NCI-H2196 (cell line): ENCODE results near the gene TMEM39A.

Experiments
- DNase-seq: peaks from one replicate; lab custom pipeline; 2025; ENCODE audit not compliant: unreplicated experiment; lab: John Stamatoyannopoulos, UW

Gene TMEM39A, protein sequence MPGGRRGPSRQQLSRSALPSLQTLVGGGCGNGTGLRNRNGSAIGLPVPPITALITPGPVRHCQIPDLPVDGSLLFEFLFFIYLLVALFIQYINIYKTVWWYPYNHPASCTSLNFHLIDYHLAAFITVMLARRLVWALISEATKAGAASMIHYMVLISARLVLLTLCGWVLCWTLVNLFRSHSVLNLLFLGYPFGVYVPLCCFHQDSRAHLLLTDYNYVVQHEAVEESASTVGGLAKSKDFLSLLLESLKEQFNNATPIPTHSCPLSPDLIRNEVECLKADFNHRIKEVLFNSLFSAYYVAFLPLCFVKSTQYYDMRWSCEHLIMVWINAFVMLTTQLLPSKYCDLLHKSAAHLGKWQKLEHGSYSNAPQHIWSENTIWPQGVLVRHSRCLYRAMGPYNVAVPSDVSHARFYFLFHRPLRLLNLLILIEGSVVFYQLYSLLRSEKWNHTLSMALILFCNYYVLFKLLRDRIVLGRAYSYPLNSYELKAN

GRCh38 chr3:119463171-119464169 is at the start of gene TMEM39A:
Gene TMEM39A, minus strand, starts transcription at chr3:119463615. Its CDS starts 1,541 bp downstream, at chr3:119462074.
- DNase-seq, result peak; percentile 100

DNA sequence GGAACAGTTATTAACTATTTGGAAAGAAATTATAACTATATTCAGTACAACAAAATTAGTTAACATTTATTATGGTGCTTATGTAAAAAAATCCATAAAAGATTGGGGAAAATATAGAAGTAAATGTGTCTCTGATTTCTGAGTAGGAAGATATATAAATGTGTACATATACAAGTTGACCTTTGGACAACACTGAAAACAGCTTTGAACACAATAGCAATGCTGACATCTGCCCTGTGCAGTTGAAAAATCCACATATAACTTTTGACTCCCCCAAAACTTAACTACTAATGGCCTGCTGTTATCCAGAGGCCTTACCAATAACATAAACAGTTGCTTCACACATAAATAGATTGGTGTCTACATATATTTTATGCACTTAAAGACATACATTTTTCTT is 47.3 kb upstream of the TMEM39A start:
- DNase-seq, result no peak

DNA sequence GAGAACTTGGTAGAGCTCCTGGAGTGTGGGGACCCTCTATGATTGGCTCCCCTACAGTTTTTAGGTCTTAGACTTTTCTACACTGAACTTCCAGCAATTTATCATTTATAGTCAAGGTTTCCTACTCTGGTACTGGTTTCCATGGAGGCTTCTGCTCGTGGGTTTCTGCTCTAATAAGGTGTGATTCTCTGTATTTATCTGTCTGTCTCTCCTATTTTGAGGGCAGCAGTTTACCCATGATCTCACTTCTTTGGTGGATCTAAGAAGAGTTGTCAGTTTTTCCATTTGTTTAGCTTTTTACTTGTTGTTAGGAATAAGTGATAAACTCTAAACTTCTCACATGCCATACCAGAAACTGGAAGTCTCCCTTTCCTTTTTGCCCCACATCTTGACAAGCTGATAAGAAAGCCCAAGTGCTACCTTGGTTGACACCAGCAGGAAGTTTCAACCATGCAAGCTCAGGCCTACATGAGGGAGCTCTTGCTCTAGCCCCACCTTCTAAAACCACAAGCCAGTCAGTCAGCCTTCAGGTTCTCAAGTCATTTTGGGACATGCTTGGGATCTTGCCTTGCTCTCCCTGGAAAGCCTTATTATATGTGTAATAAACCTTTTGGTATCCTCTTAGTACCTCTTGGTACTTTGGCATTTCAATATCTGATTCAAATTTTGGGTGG is 44.9 kb upstream of the TMEM39A start:
- DNase-seq, result no peak

DNA sequence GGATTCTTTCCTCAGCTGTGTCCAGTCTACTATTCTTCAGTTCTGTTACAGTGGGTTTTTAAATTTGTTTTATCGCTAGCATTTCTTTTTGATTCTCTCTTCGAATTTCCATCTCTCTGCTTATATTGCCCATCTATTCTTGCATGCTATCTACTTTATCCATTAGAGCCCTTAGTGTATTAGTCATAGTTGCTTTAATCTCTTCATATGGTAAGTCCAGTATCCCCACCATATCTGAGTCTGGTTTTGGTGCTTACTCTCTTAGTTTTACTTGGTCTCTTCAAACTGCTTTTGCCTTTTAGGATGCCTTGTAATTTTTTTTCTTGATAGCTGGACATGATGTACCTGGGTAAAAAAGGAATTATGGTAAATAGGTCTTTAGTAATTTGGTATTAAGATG is 44.0 kb upstream of the TMEM39A start:
- DNase-seq, result no peak

- DNase-seq, result no peak
These were observed 43.2 kb upstream of the TMEM39A start for GRCh38 chr3:119506631-119507030.

DNA sequence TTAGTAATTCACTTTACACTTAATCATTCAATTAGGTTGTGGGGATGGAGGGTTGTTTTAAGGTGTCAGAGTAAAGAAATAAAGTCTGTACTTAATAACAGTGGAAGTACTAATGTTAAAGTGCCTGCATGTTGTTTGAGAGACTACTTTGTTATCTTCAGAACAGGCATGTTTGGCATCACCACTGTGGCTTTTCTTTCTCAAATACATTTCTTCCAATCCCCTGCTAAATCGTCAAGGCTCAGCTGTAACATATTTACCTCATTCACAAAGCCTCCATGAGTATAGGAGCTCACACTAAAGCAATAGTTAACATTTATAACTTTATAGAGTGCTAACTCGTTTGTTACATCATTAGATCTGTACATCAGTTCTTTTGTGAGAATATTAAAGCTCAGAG is 37.5 kb upstream of the TMEM39A start:
- DNase-seq, result no peak

DNA sequence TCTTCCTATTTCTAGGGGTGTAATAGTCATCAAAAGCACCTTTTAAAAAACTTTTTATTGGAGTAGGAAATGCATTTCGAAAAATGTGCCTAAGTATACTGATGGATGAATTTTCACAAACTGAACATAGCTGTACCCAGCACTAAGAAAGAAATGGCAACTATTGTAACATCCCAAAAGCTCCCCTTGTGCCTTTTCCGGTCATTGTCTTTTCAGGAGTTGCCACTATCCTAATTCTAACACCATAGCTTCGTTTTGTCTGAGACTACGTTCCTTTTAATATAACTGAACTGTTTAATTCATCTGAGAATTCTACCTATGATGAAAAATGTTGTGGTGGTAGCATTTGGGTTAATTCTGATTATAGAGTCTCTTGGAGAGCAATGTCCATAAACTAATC is 36.9 kb upstream of the TMEM39A start:
- no peak for DNase-seq

- peak; percentile 100 for DNase-seq
These were observed 35.0 kb upstream of the TMEM39A start, which contains the start of gene TIMMDC1 for GRCh38 chr3:119498186-119499011. Gene TIMMDC1, plus strand, starts transcription at chr3:119498547. Its CDS starts 187 bp downstream, at chr3:119498734.

- peak; percentile 16 for DNase-seq
These were observed 34.4 kb upstream of the TMEM39A start for GRCh38 chr3:119497820-119498185.

- DNase-seq, result no peak
These were observed 31.2 kb upstream of the TMEM39A start for GRCh38 chr3:119494597-119494996.

GRCh38 chr3:119492810-119493209 is 29.4 kb upstream of the TMEM39A start:
- DNase-seq, result no peak

DNA sequence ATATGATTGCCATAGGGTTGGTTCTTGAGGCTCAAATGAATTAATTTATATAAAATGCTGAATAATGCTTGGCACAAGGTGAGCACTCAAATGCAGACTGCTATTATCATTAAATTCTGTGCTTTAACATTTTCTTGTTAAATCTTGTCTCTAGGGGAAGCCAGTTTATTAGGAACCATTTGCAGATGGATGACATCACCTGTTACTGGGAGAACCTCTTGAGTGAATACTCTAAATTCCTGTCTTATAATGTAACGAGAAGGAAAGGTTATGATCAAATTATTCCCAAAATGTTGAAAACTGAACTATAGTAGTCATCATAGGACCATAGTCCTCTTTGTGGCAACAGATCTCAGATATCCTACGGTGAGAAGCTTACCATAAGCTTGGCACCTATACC is 28.7 kb upstream of the TMEM39A start:
- DNase-seq, result no peak

GRCh38 chr3:119490153-119490552 is 26.7 kb upstream of the TMEM39A start:
- DNase-seq, result no peak

DNA sequence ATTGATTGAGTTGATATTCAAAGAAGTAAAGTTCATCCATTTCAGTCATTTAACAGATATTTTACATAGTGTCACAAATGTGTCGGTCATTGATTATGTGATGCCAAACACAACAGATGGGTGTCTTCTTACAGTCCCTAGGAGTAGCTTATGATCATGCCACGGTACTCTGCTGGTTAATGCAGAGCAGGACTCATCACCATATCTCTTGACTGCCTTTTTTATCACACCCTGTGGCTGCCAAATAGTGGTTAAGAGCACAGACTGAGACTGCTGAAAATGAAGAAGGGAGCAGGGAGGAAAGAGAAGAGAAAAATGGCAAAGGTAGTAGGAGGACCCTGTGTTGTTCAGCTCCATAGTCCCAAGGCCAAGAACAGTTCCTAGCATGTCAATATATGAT is 22.1 kb upstream of the TMEM39A start:
- DNase-seq, result no peak

GRCh38 chr3:119483101-119483500 is 19.7 kb upstream of the TMEM39A start:
- DNase-seq, result no peak

DNA sequence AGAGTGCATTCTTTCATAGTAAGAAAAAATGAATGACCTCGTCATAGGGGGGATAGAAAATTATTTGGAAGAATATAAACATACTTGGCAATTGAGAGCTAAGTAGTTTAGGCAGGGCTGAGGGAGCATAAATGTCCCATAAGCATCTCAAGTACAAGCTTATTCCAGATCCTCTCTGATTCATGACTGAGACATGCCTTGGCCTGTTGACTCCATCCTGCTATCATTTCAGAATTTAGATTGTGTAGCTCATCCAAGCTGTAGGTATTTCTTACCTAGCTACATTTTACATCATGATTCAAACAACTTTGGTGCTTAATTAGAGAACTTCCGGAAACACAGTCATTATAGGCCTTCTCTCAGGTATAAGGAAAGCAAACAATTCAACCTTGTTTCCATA is 17.7 kb upstream of the TMEM39A start:
- no peak for DNase-seq

DNA sequence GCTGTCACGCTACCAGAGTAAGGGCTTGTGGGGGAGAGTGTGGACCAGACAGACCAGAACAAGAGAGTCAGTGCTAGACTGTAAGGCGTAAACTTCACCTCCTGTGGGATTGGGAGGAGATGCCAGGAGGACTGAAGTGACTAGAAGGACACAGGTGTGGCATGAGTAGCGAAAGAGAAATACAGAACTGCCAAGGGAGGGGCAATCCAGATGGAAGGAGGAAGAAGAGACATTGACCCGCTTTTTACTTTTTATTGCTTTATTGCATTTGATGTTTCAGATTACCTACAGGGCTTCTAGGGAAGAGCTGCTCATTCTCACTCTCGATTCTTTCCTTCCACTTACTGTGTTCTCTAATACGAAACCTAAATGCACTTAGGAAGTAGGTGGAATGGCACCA is 7.5 kb upstream of the TMEM39A start:
- no peak for DNase-seq

GRCh38 chr3:119469418-119470189 is 6.2 kb upstream of the TMEM39A start:
- no peak for DNase-seq

- no peak for DNase-seq
These were observed 4.6 kb upstream of the TMEM39A start for GRCh38 chr3:119468041-119468440.
